ENCODE data around the gene GCM1.

GCM1 gene

DNA sequence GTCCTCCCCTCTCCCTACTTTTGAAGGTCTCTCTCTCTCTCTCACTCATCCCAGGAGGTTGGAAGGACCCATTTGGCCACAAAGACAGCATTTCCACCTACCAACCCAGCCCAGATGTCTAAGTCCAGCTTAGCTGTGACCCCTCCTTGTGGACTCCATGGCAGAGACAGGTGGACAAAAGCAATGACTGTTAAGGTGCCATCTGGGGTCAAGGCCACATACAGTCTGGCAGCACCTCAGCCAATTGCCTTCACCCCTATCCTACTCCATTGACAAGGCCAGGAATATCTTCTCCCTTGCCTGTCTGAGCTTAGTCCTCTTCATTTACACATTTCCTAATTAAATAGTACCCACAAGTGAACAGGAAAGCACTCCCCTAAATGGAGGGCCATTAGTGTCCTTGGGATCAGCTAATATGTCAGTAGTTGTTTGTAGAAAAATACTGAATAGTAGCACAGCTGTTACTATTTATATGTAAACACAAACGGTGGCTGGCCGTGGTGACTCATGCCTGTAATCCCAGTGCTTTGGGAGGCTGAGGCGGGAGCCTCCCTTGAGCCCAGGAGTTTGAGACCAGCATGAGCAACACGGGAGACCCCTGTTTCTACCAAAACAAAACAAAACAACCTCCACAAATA lies 28.8 kb downstream of the GCM1 start:
- no peak for FAIRE-seq
- no peak for DNase-seq (ENCODE audit: insufficient read length)
- TF ChIP-seq POLR2AphosphoS5 (IDR thresholded peaks at IDR 0.05; ENCODE audit: low read depth, low read length) (no peak), TAF1 (IDR thresholded peaks at IDR 0.05; ENCODE audit: borderline replicate concordance, low read depth, low read length) (no peak), POLR2A (IDR thresholded peaks at IDR 0.05; ENCODE audit: low read depth, low read length) (no peak)

DNA sequence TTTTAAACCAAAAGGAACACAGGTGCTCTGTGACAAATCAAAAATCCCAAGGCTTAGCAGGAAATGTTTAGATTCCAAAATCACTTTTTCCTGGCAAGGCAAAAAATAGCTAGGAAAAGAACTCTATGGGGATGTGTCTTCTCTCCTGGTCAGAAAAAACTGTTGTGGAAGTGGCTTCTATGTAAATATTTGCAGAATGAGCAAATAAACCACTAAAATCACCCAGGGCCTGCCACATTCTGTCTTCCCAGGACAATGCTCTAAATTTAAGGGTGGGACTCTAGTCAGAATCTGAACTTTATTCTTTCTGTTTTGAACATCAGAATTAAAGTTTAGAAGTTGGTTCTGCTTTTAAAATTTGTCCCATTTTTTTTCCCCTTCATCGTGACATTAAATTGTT lies 29.3 kb downstream of the GCM1 start:
- TF ChIP-seq POLR2A (IDR thresholded peaks at IDR 0.05; ENCODE audit: low read depth, low read length) = no peak
- no peak for TF ChIP-seq POLR2AphosphoS5 (IDR thresholded peaks at IDR 0.05; ENCODE audit: low read depth, low read length)
- TF ChIP-seq TAF1 (IDR thresholded peaks at IDR 0.05; ENCODE audit: borderline replicate concordance, low read depth, low read length) = no peak
- FAIRE-seq (no peak), DNase-seq (ENCODE audit: insufficient read length) (no peak)

DNA sequence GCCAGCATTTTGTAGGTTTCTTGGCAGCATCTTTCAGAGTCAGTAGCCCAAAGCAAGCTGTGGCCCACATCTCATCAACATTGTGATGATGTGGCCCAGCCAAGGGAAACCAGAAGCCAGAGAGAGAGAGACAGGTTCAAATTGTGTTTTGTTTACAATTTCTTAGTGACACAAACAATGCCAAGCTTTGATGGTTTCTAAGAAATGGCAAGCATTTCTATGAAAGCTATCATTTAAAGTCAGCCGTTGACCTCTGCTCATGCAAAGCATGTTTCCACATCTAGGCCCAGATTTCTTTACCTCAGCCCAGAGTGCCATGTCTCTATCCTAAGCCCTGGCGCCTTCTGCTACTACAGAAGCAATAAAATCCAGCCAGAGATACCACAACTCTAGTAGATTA lies 32.9 kb downstream of the GCM1 start:
- TF ChIP-seq TAF1 (IDR thresholded peaks at IDR 0.05; ENCODE audit: borderline replicate concordance, low read depth, low read length) (no peak), POLR2A (IDR thresholded peaks at IDR 0.05; ENCODE audit: low read depth, low read length) (no peak), POLR2AphosphoS5 (IDR thresholded peaks at IDR 0.05; ENCODE audit: low read depth, low read length) (no peak)
- no peak for DNase-seq (ENCODE audit: insufficient read length)
- FAIRE-seq = no peak

DNA sequence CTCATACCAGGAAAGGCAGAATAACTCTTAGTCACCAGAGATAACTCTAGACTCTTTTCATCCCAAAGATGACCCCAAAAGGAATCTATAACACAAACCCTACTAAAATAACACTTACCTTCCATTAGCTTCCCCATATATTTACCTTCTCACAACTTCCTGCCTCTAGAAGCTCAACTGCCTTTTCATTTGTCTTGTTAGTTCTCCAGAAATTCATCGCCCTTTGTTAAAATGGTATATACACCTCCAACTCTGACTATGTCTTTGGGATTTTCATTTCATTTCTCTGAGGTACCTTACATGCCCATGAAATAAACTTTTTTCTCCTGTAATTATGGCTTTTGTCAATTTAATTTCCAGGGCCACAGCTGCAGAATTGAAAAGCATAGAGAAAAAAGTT lies 33.5 kb downstream of the GCM1 start:
- no peak for TF ChIP-seq POLR2A (IDR thresholded peaks at IDR 0.05; ENCODE audit: low read depth, low read length)
- TF ChIP-seq POLR2AphosphoS5 (IDR thresholded peaks at IDR 0.05; ENCODE audit: low read depth, low read length) = no peak
- TF ChIP-seq TAF1 (IDR thresholded peaks at IDR 0.05; ENCODE audit: borderline replicate concordance, low read depth, low read length) = no peak
- DNase-seq (ENCODE audit: insufficient read length) (no peak), FAIRE-seq (no peak)

DNA sequence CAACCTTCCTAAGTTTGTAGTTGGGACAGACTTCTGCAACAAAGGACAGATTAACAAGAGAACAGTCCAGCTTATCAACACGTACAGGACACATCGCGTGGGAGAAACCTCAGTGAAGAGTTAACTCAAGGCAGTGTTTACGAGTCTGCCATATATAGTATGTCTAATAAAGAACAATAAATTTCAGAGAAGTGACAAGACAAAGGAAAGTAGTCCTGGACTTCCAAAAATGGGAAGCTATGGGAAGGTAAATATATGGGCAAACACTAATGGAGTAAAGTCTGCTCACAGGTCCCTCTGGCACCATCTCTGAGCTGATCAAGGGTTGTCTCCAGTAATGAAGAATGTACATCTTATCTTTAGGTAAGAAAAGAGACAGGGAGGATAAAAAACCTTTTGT lies 34.9 kb downstream of the GCM1 start:
- FAIRE-seq = no peak
- TF ChIP-seq TAF1 (IDR thresholded peaks at IDR 0.05; ENCODE audit: borderline replicate concordance, low read depth, low read length) (no peak), POLR2A (IDR thresholded peaks at IDR 0.05; ENCODE audit: low read depth, low read length) (no peak), POLR2AphosphoS5 (IDR thresholded peaks at IDR 0.05; ENCODE audit: low read depth, low read length) (no peak)
- DNase-seq (ENCODE audit: insufficient read length) = no peak

DNA sequence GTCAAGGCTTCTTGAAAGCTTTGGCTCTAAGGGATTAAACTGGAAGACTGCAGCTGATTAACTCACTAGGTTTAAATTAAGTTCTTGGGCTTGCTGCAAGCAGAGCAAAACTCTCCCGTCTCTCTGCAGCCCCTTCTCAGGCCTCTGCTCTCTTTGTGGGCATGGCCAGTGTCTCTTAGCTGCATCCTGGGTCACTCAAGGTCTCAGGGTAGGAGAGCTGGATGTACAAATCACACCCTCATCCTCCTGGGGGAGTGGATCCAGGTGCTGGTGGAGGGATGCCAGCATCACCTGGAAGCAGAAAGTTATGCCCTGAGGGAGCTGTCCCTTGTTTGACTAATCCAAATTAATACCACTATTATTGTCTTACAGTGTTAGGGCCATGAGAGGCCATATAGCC lies 35.8 kb downstream of the GCM1 start:
- FAIRE-seq (no peak), DNase-seq (ENCODE audit: insufficient read length) (no peak)
- no peak for TF ChIP-seq POLR2AphosphoS5 (IDR thresholded peaks at IDR 0.05; ENCODE audit: low read depth, low read length)
- no peak for TF ChIP-seq POLR2A (IDR thresholded peaks at IDR 0.05; ENCODE audit: low read depth, low read length)
- no peak for TF ChIP-seq TAF1 (IDR thresholded peaks at IDR 0.05; ENCODE audit: borderline replicate concordance, low read depth, low read length)

DNA sequence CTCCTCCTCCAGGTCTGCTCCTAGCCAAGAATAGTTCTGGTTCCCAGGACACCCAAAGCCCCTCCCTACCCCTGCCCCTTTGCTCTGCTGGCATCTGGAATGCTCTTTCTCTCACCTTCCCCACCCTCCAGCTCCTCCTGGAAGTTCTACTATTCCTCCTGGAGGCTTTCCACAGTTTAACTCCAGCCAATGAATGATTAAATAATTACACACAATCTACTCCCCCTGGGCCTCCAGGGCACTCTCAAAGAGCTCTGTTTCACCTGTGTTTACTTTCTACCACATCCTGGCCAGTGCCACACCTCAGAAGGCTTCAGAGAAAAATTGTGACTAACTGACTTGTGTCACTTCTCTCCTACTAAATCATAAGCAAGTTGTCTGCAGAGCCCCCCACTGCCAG lies 36.2 kb downstream of the GCM1 start:
- TF ChIP-seq POLR2AphosphoS5 (IDR thresholded peaks at IDR 0.05; ENCODE audit: low read depth, low read length) = no peak
- no peak for TF ChIP-seq TAF1 (IDR thresholded peaks at IDR 0.05; ENCODE audit: borderline replicate concordance, low read depth, low read length)
- no peak for TF ChIP-seq POLR2A (IDR thresholded peaks at IDR 0.05; ENCODE audit: low read depth, low read length)
- FAIRE-seq (no peak), DNase-seq (ENCODE audit: insufficient read length) (no peak)

DNA sequence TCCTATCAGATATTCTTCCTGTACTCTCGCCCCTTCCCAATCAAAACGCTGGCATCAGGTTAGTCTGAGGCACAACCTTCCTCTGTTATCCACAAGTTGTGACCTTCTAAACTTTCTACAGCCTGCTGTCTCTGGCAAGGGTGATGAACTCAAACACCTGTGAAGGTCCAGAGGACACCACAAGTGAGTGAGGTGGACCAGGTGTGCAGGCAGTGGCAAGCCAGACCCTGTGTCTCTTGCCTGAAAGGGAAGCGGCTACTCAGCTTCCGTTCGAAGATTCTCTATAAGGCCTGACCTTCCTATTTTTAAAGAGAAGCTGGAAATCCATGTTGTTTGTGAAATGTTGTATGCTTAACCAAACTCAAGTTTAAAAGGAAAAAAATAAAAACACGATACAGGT lies 36.8 kb downstream of the GCM1 start:
- DNase-seq (ENCODE audit: insufficient read length) (no peak), FAIRE-seq (no peak)
- TF ChIP-seq TAF1 (IDR thresholded peaks at IDR 0.05; ENCODE audit: borderline replicate concordance, low read depth, low read length) (no peak), POLR2AphosphoS5 (IDR thresholded peaks at IDR 0.05; ENCODE audit: low read depth, low read length) (no peak), POLR2A (IDR thresholded peaks at IDR 0.05; ENCODE audit: low read depth, low read length) (no peak)

DNA sequence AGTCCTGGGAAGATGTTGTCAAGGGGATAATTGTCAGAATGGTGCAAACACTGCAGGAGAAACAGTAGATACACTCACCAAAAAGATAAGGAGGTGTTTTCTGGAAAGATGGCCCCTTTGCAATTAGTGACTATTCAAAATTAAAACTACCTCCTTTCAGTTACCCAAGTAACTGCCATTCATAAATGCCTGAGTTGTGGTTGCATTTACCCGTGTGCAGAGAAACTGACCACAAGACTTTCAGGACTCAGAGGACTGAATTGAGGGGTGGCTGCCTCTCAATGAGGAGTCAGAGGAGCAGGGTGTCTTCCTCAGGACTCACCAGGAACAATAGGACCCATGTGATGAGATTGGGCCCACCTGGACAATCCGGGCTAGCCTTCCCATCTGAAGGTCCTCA lies 39.0 kb downstream of the GCM1 start:
- TF ChIP-seq TAF1 (IDR thresholded peaks at IDR 0.05; ENCODE audit: borderline replicate concordance, low read depth, low read length) = no peak
- no peak for TF ChIP-seq POLR2AphosphoS5 (IDR thresholded peaks at IDR 0.05; ENCODE audit: low read depth, low read length)
- no peak for TF ChIP-seq POLR2A (IDR thresholded peaks at IDR 0.05; ENCODE audit: low read depth, low read length)

DNA sequence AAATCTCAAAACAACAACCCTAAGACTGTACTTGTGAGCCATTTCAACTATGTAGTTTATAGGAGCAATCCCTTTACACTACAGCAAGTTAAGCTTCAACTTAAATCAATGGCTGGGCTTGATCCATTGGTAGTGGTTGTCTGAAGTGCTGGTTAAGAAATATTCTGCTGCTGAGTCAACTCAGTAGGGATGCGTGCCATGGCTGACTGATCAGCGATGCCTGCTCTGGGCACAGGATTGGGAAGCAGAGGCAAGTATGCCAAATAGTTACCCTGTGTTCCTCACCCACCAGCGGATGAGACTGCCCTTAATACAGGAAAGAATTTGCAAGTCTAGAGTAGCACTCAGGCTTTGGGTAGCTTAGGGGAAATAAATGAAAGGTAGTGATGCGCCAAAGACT lies 41.5 kb downstream of the GCM1 start:
- TF ChIP-seq POLR2AphosphoS5 (IDR thresholded peaks at IDR 0.05; ENCODE audit: low read depth, low read length) = no peak
- TF ChIP-seq POLR2A (IDR thresholded peaks at IDR 0.05; ENCODE audit: low read depth, low read length) = no peak
- TF ChIP-seq TAF1 (IDR thresholded peaks at IDR 0.05; ENCODE audit: borderline replicate concordance, low read depth, low read length) = no peak
- DNase-seq (ENCODE audit: insufficient read length) (no peak), FAIRE-seq (no peak)

More for the DNA sequence above, 39.0 kb downstream of the GCM1 start:
- no peak for FAIRE-seq
- DNase-seq (ENCODE audit: insufficient read length) = no peak

DNA sequence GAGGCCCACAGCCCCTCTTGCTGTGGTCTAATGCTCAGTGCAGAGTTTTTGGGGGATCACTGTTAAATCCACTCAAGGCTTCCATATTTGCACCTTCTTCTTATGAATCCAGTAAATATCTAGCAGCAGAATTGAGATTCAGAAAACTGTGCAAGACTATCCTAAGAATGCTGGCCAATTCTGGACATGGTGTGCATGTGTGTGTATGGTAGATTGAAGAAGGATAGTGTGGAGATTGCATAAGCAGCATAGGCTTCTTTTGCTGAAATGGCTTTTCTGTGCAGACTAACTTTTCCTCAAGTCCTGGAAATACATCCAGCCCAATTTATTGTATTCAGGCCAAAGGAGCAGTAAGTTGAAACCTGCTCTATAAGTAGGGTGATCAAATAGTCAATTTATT lies 43.7 kb downstream of the GCM1 start:
- no peak for DNase-seq (ENCODE audit: insufficient read length)
- no peak for TF ChIP-seq TAF1 (IDR thresholded peaks at IDR 0.05; ENCODE audit: borderline replicate concordance, low read depth, low read length)
- TF ChIP-seq POLR2AphosphoS5 (IDR thresholded peaks at IDR 0.05; ENCODE audit: low read depth, low read length) = no peak
- no peak for TF ChIP-seq POLR2A (IDR thresholded peaks at IDR 0.05; ENCODE audit: low read depth, low read length)
- no peak for FAIRE-seq

DNA sequence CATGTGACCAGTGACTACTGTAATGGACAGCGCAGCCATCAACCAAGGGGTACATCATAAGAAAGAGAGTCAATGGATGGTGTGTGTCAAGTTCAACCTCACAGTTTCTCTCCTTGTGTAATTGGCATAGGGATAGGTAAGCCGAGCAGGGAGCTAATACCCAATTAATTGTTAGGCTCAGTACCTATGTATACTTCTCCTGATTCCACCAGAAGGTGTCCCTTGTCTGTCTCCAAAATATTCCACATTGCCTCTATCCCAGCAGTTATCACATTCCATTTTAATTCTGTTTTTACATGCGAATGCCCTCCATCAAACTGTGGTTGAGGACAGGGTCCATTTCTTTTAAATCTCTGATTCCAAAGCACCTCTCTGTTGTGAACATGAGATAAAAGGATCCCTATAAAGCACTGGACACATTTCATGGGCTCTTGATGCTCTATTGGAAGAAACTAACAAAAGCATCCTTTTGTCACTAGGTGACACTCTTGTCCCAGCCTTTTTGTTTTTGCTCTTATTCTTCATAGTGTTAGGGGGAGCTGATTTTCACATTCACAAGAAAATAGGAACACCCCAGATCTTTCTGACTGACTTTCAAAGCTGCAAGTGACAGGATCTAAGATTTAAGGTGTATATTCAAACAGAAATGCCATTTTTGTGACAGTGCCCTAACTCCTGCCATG lies 44.5 kb downstream of the GCM1 start:
- TF ChIP-seq TAF1 (IDR thresholded peaks at IDR 0.05; ENCODE audit: borderline replicate concordance, low read depth, low read length) (no peak), POLR2AphosphoS5 (IDR thresholded peaks at IDR 0.05; ENCODE audit: low read depth, low read length) (no peak), POLR2A (IDR thresholded peaks at IDR 0.05; ENCODE audit: low read depth, low read length) (no peak)
- no peak for DNase-seq (ENCODE audit: insufficient read length)
- no peak for FAIRE-seq

Measured in GM12892 (cell line).